Uterus (tissue), 4 donors: ENCODE data around the gene UROS. TPM values are rescaled to one million over a fixed set of nuclear protein-coding genes. Genes with fewer than 3 reads are reported as not detected.

Source experiments
- DNase-seq, 2 donors: peaks; one replicate each; pipeline ENCODE4 v3.0.0-alpha.2; 2019 to 2020
- H3K27ac ChIP-seq, 2 donors: fragments of 200-600 bp; sonication (generic); 1 replicate in 1 of 2; 2 replicates in 1 of 2; pipeline ENCODE4 v1.5.1; 2016 to 2018
- H3K27me3 ChIP-seq, 2 donors: fragments of 200-600 bp; sonication (generic); one replicate each; pipeline ENCODE4 v1.5.1; 2018 to 2019; ENCODE audit warnings: control low read depth in 1 of 2
- H3K36me3 ChIP-seq, 2 donors: fragments of 200-600 bp; sonication (generic); one replicate each; pipeline ENCODE4 v1.5.1; 2019; ENCODE audit warnings: control low read depth in 1 of 2
- H3K4me1 ChIP-seq, 2 donors: fragments of 200-600 bp; sonication (generic); one replicate each; pipeline ENCODE4 v1.5.1; 2018 to 2019; ENCODE audit warnings: control low read depth in 1 of 2
- H3K4me3 ChIP-seq, 2 donors: fragments of 200-600 bp; sonication (generic); 1 replicate in 1 of 2; 2 replicates in 1 of 2; pipeline ENCODE4 v1.5.1; 2018 to 2019; ENCODE audit warnings: mild to moderate bottlenecking in 1 of 2
- H3K9me3 ChIP-seq, 2 donors: fragments of 200-600 bp; sonication (generic); one replicate each; pipeline ENCODE4 v1.5.1; 2019; ENCODE audit warnings: control low read depth in 1 of 2
- POLR2A ChIP-seq, 2 donors: fragments of 450-650 bp; IDR thresholded peaks; one replicate each; pipeline ENCODE4 v1.6.1; 2016; ENCODE audit warnings: antibody characterized with exemption in 2 of 2, mild to moderate bottlenecking in 1 of 2, moderate library complexity in 1 of 2
- intact Hi-C: fragments of 100-400 bp; cut with DNase I; formaldehyde crosslinking; loops from one replicate; pipeline ENCODE4 v1.15.1; 2023; ENCODE audit warnings: low total_unique reads
- total RNA-seq, 4 donors: library from RNA; depleted of rRNA in 3 of 4; stranded (reverse); fragments of >200 nt in 3 of 4; gene quantifications; one replicate each; pipeline versions ENCODE4 v1.1.0 to v1.2.4, GENCODE V29; 2014 to 2023
- TF ChIP-seq, protein P1 (sequence below), 4 experiments: fragments of 200-600 bp in 2 of 4; fragments of 450-650 bp in 2 of 4; sonication (generic) in 2 of 4; IDR thresholded peaks; one replicate each; pipeline ENCODE4 v1.5.1; 2016 to 2019; ENCODE audit warnings: antibody characterized with exemption in 4 of 4, mild to moderate bottlenecking in 2 of 4, moderate library complexity in 1 of 4
- donor health status: DM: yes; HTN: yes; CAD: no.

UROS gene
- total RNA-seq, 4 donors from 2014 or later: 27.9 to 36.2 (median 28.1) TPM

DNA sequence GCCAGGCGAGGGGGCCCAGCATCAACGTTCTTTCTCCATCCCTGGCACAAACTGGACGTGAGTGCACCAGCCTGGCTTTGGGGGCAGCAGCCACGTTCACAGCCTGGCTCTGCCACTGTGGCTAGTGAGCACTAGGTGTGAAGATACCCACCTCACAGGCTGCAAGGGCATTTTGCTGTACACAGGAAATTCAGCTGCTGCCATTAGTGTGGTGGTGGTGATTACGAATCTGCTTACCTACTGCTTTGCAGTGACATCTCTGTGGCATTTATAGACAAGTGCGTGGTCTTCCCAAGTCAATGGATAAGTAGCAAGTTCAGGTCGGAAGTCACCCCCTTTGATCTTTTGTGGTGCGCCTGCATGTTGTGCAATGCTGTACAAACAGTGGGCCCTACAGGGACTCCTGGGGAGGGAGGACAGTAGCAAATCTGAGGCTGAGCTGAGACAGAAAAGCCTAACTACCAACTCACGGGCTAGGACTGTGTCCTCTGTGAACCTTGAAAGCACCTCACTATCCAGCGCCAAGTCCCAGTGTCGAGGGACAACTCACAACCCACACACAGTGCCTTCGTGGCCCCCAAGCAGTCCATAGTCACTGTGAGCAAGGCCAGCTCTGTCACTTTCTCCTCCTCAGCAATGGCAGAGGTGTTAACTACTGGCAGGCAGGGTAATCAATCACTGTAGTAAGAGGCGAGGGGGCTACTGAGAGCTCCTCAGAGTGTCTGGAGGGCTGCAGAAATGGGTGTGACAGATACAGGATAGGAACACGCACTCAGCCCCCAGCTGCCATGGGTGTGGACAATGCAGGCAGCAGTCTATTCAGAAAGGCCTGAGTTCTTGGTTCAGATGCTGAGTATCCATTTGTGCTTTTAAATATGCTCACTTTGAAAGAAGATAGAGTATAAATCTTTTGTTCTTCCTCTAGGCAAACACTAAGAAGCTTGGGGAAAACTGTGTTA, 30.4 kb downstream of the UROS start:
- intact Hi-C loops: no loop called here
- no peaks in the 10 kb centered on the region for H3K36me3 ChIP-seq
- no peak for TF ChIP-seq POLR2A (IDR thresholded peaks at IDR 0.05)
- no peaks in the 10 kb centered on the region for H3K4me1 ChIP-seq
- H3K27me3 ChIP-seq: no peaks in the 10 kb centered on the region
- H3K4me3 ChIP-seq: no peak overlapping the region
- DNase-seq: no peak
- H3K27ac ChIP-seq: no peak overlapping the region
- no peaks in the 10 kb centered on the region for H3K9me3 ChIP-seq

DNA sequence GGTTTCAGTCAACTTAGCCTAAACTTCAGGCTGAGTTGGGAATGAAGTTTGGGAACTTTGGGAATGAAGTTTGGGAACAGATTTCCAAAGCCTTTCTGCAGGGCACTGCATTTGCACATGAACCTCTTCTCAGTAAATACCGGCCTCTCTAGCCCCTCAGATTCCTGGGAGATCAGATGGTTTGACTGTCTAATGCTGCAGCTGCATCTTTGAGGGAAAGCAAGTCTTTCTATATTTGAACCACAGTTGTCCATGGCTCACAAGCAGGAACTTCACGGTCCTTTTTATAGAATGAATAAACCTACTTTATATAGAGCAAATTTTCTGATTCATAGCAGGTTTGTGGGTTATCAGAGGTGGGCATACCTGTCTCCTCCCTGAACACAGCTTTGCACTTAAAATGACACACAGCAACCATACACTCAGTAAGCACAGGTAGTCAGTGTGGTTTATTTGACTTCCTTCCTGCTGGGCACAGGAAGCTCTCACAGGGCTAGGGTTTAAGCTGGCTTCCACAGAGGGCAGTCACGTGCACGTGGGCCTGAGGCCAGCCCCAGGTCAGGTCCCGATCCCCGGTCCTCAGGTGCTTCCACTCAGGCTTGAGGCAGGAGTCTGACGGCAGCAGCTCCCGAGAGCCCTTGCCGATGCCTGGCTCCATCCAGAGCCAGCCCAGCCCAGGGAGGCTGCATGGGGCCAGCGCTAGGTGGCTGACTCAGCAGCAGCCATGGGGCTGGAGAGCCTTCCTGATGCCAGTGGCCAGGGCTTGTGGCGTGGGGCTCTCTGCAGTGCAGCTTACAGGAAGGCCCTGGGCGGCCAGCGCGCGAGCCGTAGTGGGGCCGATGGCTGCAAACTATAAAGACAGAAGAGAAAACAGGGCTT, 34.7 kb downstream of the UROS start:
- no peak for DNase-seq
- TF ChIP-seq POLR2A (IDR thresholded peaks at IDR 0.05): no peak
- TF ChIP-seq, protein P1, sequence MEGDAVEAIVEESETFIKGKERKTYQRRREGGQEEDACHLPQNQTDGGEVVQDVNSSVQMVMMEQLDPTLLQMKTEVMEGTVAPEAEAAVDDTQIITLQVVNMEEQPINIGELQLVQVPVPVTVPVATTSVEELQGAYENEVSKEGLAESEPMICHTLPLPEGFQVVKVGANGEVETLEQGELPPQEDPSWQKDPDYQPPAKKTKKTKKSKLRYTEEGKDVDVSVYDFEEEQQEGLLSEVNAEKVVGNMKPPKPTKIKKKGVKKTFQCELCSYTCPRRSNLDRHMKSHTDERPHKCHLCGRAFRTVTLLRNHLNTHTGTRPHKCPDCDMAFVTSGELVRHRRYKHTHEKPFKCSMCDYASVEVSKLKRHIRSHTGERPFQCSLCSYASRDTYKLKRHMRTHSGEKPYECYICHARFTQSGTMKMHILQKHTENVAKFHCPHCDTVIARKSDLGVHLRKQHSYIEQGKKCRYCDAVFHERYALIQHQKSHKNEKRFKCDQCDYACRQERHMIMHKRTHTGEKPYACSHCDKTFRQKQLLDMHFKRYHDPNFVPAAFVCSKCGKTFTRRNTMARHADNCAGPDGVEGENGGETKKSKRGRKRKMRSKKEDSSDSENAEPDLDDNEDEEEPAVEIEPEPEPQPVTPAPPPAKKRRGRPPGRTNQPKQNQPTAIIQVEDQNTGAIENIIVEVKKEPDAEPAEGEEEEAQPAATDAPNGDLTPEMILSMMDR (IDR thresholded peaks at IDR 0.05): no peak
- intact Hi-C loops: no loop called here
- Histone ChIP-seq H3K27ac (no peak overlapping the region), H3K27me3 (no peaks in the 10 kb centered on the region), H3K36me3 (no peaks in the 10 kb centered on the region), H3K9me3 (no peaks in the 10 kb centered on the region), H3K4me3 (no peak overlapping the region), H3K4me1 (no peaks in the 10 kb centered on the region)

DNA sequence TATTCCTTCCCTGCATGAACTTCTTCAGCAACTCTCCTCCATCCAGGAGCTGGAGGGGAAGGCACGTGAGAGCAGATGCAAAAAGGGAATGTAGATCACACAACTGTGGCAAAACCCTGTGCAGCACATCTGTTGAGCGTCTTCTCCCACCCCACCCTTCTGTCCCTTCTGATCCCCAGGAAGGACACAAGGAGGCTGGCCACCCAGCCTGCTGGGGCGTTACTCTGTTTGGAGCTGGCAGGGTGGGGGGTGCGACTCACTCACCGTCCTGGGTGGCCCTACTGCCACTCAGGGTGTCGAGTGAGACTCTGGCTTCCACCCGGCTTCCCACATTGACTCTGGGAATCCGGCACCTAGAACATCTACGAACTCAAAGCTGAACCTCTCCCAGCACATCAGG, 37.3 kb downstream of the UROS start:
- H3K27me3 ChIP-seq: no peaks in the 10 kb centered on the region
- intact Hi-C loops: no loop called here
- no peak for DNase-seq
- no peak overlapping the region for H3K4me3 ChIP-seq
- no peak for TF ChIP-seq POLR2A (IDR thresholded peaks at IDR 0.05)
- TF ChIP-seq, protein P1 (IDR thresholded peaks at IDR 0.05): no peak
- no peak overlapping the region for H3K27ac ChIP-seq
- H3K4me1 ChIP-seq: no peaks in the 10 kb centered on the region
- no peaks in the 10 kb centered on the region for H3K36me3 ChIP-seq
- no peaks in the 10 kb centered on the region for H3K9me3 ChIP-seq

DNA sequence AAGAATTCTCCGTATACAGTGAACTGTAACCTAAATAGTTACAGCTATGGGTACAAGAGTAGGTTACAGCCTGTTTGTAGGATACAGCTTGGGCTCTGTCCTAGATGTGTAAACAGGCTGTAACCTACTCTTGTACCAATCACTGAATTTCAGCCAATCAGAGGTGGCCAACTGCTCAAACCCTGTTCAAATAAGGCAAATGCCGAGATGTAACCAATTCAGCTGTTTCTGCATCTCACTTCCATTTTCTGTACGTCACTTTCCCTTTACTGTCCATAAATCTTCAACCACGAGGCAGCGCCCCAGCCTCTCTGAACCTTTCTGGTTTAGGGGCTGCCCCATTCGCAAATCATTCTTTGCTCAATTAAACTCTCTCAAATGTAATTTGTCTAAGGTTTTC, 39.1 kb downstream of the UROS start:
- H3K9me3 ChIP-seq: no peaks in the 10 kb centered on the region
- no peaks in the 10 kb centered on the region for H3K27me3 ChIP-seq
- intact Hi-C loops: no loop called here
- H3K36me3 ChIP-seq: no peaks in the 10 kb centered on the region
- H3K4me1 ChIP-seq: no peaks in the 10 kb centered on the region
- H3K4me3 ChIP-seq: no peak overlapping the region
- no peak overlapping the region for H3K27ac ChIP-seq
- no peak for TF ChIP-seq POLR2A (IDR thresholded peaks at IDR 0.05)
- TF ChIP-seq, protein P1 (IDR thresholded peaks at IDR 0.05): no peak
- DNase-seq: no peak

DNA sequence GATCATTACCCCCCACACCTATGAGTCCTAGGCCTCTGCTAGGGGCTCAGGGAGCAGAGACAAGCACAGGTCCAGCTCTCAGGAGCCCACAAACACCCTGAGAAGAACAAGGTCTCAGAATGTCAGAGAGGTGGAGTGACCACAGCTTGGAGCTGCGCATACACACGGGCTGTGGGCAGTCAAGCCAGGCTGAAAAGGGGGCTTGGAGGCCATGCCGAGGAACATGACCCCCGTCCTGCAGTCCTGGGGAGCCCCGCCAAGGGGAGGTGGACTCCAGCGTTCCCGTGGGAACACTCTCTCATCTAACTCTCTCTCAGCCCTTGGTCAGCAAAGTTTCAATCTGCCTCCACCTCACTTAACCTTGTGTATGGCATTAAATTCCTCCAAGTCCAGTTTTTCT, 39.6 kb downstream of the UROS start:
- no peaks in the 10 kb centered on the region for H3K4me1 ChIP-seq
- intact Hi-C loops: no loop called here

More for the DNA sequence above, 39.6 kb downstream of the UROS start:
- TF ChIP-seq, protein P1 (IDR thresholded peaks at IDR 0.05): no peak
- no peak for TF ChIP-seq POLR2A (IDR thresholded peaks at IDR 0.05)
- H3K36me3 ChIP-seq: no peaks in the 10 kb centered on the region
- H3K27me3 ChIP-seq: no peaks in the 10 kb centered on the region
- H3K9me3 ChIP-seq: no peaks in the 10 kb centered on the region
- no peak overlapping the region for H3K4me3 ChIP-seq
- no peak overlapping the region for H3K27ac ChIP-seq
- DNase-seq: no peak
